ENCODE results near the gene TEAD4. TPM values are rescaled to one million over a fixed set of nuclear protein-coding genes. Genes with fewer than 3 reads are reported as not detected.

Gene TEAD4
- total and polyA plus RNA-seq, 9 donors: 3.6 to 19.9 (median 6.7) TPM

DNA sequence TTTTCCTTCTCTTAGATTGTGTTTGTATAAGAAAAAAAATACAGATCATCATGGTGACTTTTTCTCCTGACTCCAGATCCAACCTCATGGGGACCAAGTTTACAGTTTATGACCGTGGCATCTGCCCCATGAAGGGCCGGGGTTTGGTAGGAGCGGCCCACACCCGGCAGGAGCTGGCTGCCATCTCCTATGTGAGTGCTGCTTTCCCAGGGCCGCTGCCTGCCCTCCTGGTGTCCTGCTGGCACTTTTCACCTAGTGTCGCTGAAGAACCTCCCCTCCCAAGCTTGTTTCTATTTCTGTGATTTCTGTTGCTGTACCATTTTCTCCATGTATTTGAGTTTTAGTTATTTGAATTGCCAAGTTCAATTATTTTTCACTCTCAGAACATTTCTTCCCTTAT, 24.8 kb upstream of the TEAD4 start:
- Histone ChIP-seq H3K27me3 (no peaks in the 10 kb centered on the region), H3K4me3 (no peak overlapping the region), H3K27ac (no peak overlapping the region), H3K36me3 (no peaks in the 10 kb centered on the region), H3K4me1 (ENCODE audit: insufficient read depth) (no peaks in the 10 kb centered on the region), H3K9me3 (no peaks in the 10 kb centered on the region)
- DNase-seq: no peak
- intact Hi-C loops (cut with DNase I): no loop called here
- TF ChIP-seq, protein P1, sequence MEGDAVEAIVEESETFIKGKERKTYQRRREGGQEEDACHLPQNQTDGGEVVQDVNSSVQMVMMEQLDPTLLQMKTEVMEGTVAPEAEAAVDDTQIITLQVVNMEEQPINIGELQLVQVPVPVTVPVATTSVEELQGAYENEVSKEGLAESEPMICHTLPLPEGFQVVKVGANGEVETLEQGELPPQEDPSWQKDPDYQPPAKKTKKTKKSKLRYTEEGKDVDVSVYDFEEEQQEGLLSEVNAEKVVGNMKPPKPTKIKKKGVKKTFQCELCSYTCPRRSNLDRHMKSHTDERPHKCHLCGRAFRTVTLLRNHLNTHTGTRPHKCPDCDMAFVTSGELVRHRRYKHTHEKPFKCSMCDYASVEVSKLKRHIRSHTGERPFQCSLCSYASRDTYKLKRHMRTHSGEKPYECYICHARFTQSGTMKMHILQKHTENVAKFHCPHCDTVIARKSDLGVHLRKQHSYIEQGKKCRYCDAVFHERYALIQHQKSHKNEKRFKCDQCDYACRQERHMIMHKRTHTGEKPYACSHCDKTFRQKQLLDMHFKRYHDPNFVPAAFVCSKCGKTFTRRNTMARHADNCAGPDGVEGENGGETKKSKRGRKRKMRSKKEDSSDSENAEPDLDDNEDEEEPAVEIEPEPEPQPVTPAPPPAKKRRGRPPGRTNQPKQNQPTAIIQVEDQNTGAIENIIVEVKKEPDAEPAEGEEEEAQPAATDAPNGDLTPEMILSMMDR (IDR thresholded peaks at IDR 0.05): no peak
- TF ChIP-seq EP300 (IDR thresholded peaks at IDR 0.05) (no peak), POLR2A (IDR thresholded peaks at IDR 0.05) (no peak)
- 88 to 91% (median 89%) methylated on average over 6 of the region's 6 CpGs for WGBS, 3 donors

DNA sequence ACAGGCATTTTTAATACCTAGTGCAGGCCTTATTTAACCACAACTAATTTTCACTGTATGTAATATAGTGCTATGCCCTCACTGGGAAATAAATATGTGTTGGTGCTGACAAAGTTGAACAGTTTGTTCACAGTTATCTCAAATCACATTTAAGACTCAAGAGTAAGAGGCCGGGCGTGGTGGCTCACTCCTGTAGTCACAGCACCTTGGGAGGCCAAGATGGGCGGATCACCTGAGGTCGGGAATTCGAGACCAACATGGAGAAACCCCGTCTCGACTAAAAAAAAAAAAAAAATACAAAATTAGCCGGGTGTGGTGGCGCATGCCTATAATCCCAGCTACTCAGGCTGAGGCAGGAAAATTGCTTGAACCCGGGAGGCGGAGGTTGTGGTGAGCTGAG, 22.9 kb upstream of the TEAD4 start:
- Histone ChIP-seq H3K9me3 (no peaks in the 10 kb centered on the region), H3K4me1 (ENCODE audit: insufficient read depth) (no peaks in the 10 kb centered on the region), H3K27me3 (no peaks in the 10 kb centered on the region), H3K27ac (no peak overlapping the region), H3K4me3 (no peak overlapping the region), H3K36me3 (no peaks in the 10 kb centered on the region)
- intact Hi-C loops (cut with DNase I): no loop called here
- TF ChIP-seq EP300 (IDR thresholded peaks at IDR 0.05) (no peak), POLR2A (IDR thresholded peaks at IDR 0.05) (no peak)
- TF ChIP-seq, protein P1 (IDR thresholded peaks at IDR 0.05): no peak
- 91 to 93% (median 92%) methylated on average over 11 of the region's 11 CpGs for WGBS, 3 donors
- no peak for DNase-seq

DNA sequence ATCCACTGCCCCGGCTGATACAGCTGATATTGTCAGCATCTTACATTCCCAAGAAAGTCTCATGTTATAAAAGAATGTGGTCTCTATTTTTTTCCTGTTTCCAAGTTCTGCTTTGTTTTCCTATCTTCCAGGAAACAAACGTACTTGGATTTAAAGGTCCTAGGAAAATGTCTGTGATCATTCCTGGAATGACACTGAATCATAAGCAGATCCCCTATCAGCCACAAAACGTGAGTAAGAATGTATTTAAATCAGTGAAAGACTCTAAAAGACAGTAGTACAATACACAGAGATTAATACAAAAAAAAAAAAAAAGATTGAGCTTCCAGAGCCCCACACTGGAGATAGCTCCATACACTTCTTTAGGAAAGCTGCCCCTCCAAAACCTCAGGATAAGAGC, 21.7 kb upstream of the TEAD4 start:
- no peak overlapping the region for H3K4me3 ChIP-seq
- TF ChIP-seq, protein P1 (IDR thresholded peaks at IDR 0.05): no peak
- TF ChIP-seq POLR2A (IDR thresholded peaks at IDR 0.05) (no peak), EP300 (IDR thresholded peaks at IDR 0.05) (no peak)
- H3K4me1 ChIP-seq (ENCODE audit: insufficient read depth): no peaks in the 10 kb centered on the region
- H3K27ac ChIP-seq: no peak overlapping the region
- H3K9me3 ChIP-seq: no peaks in the 10 kb centered on the region
- intact Hi-C loops (cut with DNase I): no loop called here
- H3K36me3 ChIP-seq: no peaks in the 10 kb centered on the region
- 64 to 77% (median 72%) methylated on average over 3 of the region's 3 CpGs for WGBS, 3 donors
- no peak for DNase-seq
- no peaks in the 10 kb centered on the region for H3K27me3 ChIP-seq

DNA sequence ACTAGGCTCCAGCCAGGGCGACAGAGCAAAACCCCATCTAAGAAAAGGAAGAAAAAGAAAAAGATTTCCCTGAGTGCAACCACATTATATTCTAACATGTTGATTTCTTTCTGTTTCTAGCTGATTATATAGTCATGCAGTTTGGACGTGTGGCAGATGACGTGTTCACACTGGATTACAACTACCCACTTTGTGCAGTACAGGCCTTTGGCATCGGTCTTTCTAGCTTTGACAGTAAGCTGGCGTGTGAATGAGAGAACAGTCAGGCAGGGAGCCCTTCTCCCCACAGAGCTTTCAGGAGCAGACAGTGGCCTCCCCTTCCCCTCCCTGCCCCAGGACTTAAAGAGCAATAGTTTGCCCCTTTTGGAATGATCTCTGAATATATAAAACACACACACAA, 20.0 kb upstream of the TEAD4 start:
- Histone ChIP-seq H3K4me3 (no peak overlapping the region), H3K4me1 (ENCODE audit: insufficient read depth) (no peaks in the 10 kb centered on the region), H3K9me3 (no peaks in the 10 kb centered on the region), H3K36me3 (no peaks in the 10 kb centered on the region), H3K27ac (no peak overlapping the region), H3K27me3 (no peaks in the 10 kb centered on the region)
- WGBS, 3 donors: 83 to 92% (median 85%) methylated on average over 5 of the region's 5 CpGs
- TF ChIP-seq EP300 (IDR thresholded peaks at IDR 0.05) (no peak), POLR2A (IDR thresholded peaks at IDR 0.05) (no peak)
- TF ChIP-seq, protein P1 (IDR thresholded peaks at IDR 0.05): no peak
- intact Hi-C loops (cut with DNase I): no loop called here
- DNase-seq: no peak
